K562 (cell line): ENCODE results near the gene IGSF21. TPM values are rescaled to one million over a fixed set of nuclear protein-coding genes. Genes with fewer than 3 reads are reported as not detected.

Source experiments
- ATAC-seq: fragments of 200-7000 bp; cut with Tn5 transposase; 3 replicates; pipeline ENCODE4 v1.9.1; 2020; ENCODE audit warnings: moderate library complexity
- BruUV-seq: library from RNA; stranded (reverse); fragments of 400-500 nt; replicated peaks from 2 replicates; lab custom pipeline; 2021; lab: Mats Ljungman, UMichigan
- CTCF ChIA-PET: fragments of 300-600 bp; formaldehyde crosslinking; extraction: SDS; loops from one replicate; lab custom pipeline; 2021; ENCODE audit warnings: low intra/inter-chr PET ratio; lab: Yijun Ruan, JAX
- POLR2A ChIA-PET: fragments of 300-600, 350-650 bp; sonication (Branson Sonifier 250); formaldehyde crosslinking; extraction: SDS; loops from one replicate; lab custom pipeline; 2021; ENCODE audit warnings: antibody characterized with exemption, inconsistent platforms; lab: Yijun Ruan, JAX
- DNase-seq, 4 experiments: peaks; one replicate each; pipeline versions ENCODE4 v3.0.0 to v3.0.0-alpha.2; 2011 to 2018; ENCODE audit warnings: low spot score in 3 of 4, mixed read lengths in 3 of 4; ENCODE audit errors: extremely low read depth in 1 of 4
- FAIRE-seq: peaks from 2 replicates; lab custom pipeline; 2011; peaks lifted over from hg19 to GRCh38; lab: Jason Lieb, UNC
- H2AFZ ChIP-seq: 2 replicates; pipeline ENCODE4 v1.6.0; 2011; ENCODE audit warnings: low read depth, low read length, control low read depth, inconsistent platforms
- H3K27ac ChIP-seq: fragments of 200-600 bp; 3 replicates; pipeline ENCODE4 v1.8.0; 2011; ENCODE audit warnings: low read depth, mild to moderate bottlenecking, control low read depth, inconsistent platforms, low read length, moderate library complexity, mixed read lengths; ENCODE audit errors: extremely low read depth
- H3K27me3 ChIP-seq, 2 experiments: fragments of 300-600 bp in 1 of 2; 2 replicates in 1 of 2; 3 replicates in 1 of 2; pipeline versions ENCODE4 v1.6.0 to v1.8.0; 2011; ENCODE audit warnings: inconsistent platforms in 2 of 2, low read length in 2 of 2, mild to moderate bottlenecking in 1 of 2, mixed read lengths in 1 of 2, moderate library complexity in 1 of 2; ENCODE audit not compliant: control insufficient read depth in 2 of 2, insufficient read depth in 2 of 2
- H3K36me3 ChIP-seq: fragments of 300-600 bp; 3 replicates; pipeline ENCODE4 v1.8.0; 2011; ENCODE audit warnings: mild to moderate bottlenecking, low read length, inconsistent platforms; ENCODE audit not compliant: control insufficient read depth, insufficient read depth
- H3K4me1 ChIP-seq, 2 experiments: fragments of 200-600 bp in 1 of 2; replicated peaks in 1 of 2; 2 replicates in 1 of 2; 3 replicates in 1 of 2; pipeline versions ENCODE4 v1.5.1 to v1.8.0; 2011; ENCODE audit warnings: inconsistent platforms in 2 of 2, low read length in 2 of 2, mild to moderate bottlenecking in 1 of 2, mixed read lengths in 1 of 2, moderate library complexity in 1 of 2; ENCODE audit not compliant: control insufficient read depth in 2 of 2, insufficient read depth in 2 of 2
- H3K4me2 ChIP-seq: 2 replicates; pipeline ENCODE4 v1.6.1; 2011; ENCODE audit warnings: low read length, control low read depth, inconsistent platforms, mixed read lengths; ENCODE audit not compliant: insufficient read depth
- H3K4me3 ChIP-seq: fragments of 200-600 bp; sonication (generic), shearing (Covaris generic); 2 replicates; pipeline ENCODE4 v1.5.1; 2016; ENCODE audit warnings: control low read depth, inconsistent platforms
- H3K79me2 ChIP-seq: fragments of 200-600 bp; 3 replicates; pipeline ENCODE4 v1.8.0; 2011; ENCODE audit warnings: low read length, inconsistent platforms; ENCODE audit not compliant: control insufficient read depth, insufficient read depth
- H3K9ac ChIP-seq, 2 experiments: 2 replicates each; pipeline versions ENCODE4 v1.6.0 to v1.6.1; 2011; ENCODE audit warnings: low read depth in 2 of 2, low read length in 2 of 2, control low read depth in 1 of 2, inconsistent platforms in 1 of 2, mild to moderate bottlenecking in 1 of 2, mixed read lengths in 1 of 2; ENCODE audit not compliant: insufficient read depth in 1 of 2
- H3K9me1 ChIP-seq: one replicate; pipeline ENCODE4 v1.6.0; 2011; ENCODE audit warnings: inconsistent platforms, mild to moderate bottlenecking, low read length, moderate library complexity; ENCODE audit not compliant: control insufficient read depth, insufficient read depth
- H3K9me3 ChIP-seq: replicated peaks from 2 replicates; pipeline ENCODE4 v1.5.1; 2011; ENCODE audit warnings: low read depth, low read length, inconsistent platforms; ENCODE audit not compliant: control insufficient read depth, insufficient read depth
- H4K20me1 ChIP-seq: replicated peaks from 2 replicates; pipeline ENCODE4 v1.6.1; 2011; ENCODE audit warnings: low read length, inconsistent platforms, mixed read lengths; ENCODE audit not compliant: control insufficient read depth, insufficient read depth
- ATF4 ChIP-seq: fragments of 450-650 bp; formaldehyde crosslinking; IDR thresholded peaks from 2 replicates; pipeline ENCODE4 v1.4.0; 2022; ENCODE audit warnings: mild to moderate bottlenecking, moderate library complexity
- CTCF ChIP-seq, 3 experiments: IDR thresholded peaks in 2 of 3; conservative IDR thresholded peaks in 1 of 3; 2 replicates each; pipeline ENCODE4 v1.5.1; 2011 to 2012; ENCODE audit warnings: low read length in 3 of 3, mild to moderate bottlenecking in 3 of 3, control low read depth in 2 of 3, improper control_type of control experiment in 1 of 3, inconsistent platforms in 1 of 3, low read depth in 1 of 3, mixed read lengths in 1 of 3, moderate library complexity in 1 of 3; ENCODE audit not compliant: insufficient read depth in 2 of 3
- EP400 ChIP-seq: fragments of 450-650 bp; IDR thresholded peaks from 2 replicates; pipeline ENCODE4 v1.6.1; 2017; ENCODE audit warnings: antibody characterized with exemption, mild to moderate bottlenecking, moderate library complexity
- GATA2 ChIP-seq: sonication (generic); formaldehyde crosslinking; IDR thresholded peaks from 2 replicates; pipeline ENCODE4 v1.4.0; 2020; ENCODE audit warnings: mild to moderate bottlenecking, missing genetic modification reagents
- L3MBTL2 ChIP-seq: fragments of 450-650 bp; IDR thresholded peaks from 2 replicates; pipeline ENCODE4 v1.6.1; 2016; ENCODE audit warnings: mild to moderate bottlenecking, moderate library complexity
- MAFG ChIP-seq: fragments of 450-650 bp; conservative IDR thresholded peaks from 2 replicates; pipeline ENCODE4 v1.6.1; 2016; ENCODE audit warnings: missing genetic modification characterization, missing compliant biosample characterization
- MBD2 ChIP-seq: sonication (generic); IDR thresholded peaks from 2 replicates; pipeline ENCODE4 v1.6.1; 2016; ENCODE audit warnings: low read depth, borderline replicate concordance
- NCOA6 ChIP-seq: fragments of 450-650 bp; IDR thresholded peaks from 2 replicates; pipeline ENCODE4 v1.6.1; 2017; ENCODE audit warnings: mild to moderate bottlenecking
- PHF8 ChIP-seq: fragments of 200-600 bp; sonication (generic); IDR thresholded peaks from 2 replicates; pipeline ENCODE4 v1.6.1; 2012; ENCODE audit warnings: mixed run types, mild to moderate bottlenecking, inconsistent platforms, low read length, moderate library complexity, borderline replicate concordance
- RBM22 ChIP-seq: fragments of 200-400 bp; formaldehyde crosslinking; IDR thresholded peaks from 2 replicates; pipeline ENCODE4 v1.6.1; 2018; ENCODE audit warnings: low read length, low read depth; ENCODE audit not compliant: poor library complexity, severe bottlenecking
- TCF7 ChIP-seq: sonication (generic); IDR thresholded peaks from 2 replicates; pipeline ENCODE4 v1.6.1; 2016; ENCODE audit warnings: antibody characterized with exemption, borderline replicate concordance
- ZBTB26 ChIP-seq: fragments of 450-650 bp; formaldehyde crosslinking; IDR thresholded peaks from 2 replicates; pipeline ENCODE4 v1.4.0; 2022; ENCODE audit warnings: missing genetic modification characterization
- ZNF146 ChIP-seq: IDR thresholded peaks from one replicate; pipeline ENCODE4 v1.6.1; 2018; ENCODE audit warnings: missing compliant biosample characterization; ENCODE audit not compliant: unreplicated experiment
- ZNF77 ChIP-seq: fragments of 250-450 bp; sonication (Bioruptor Pico); IDR thresholded peaks from 2 replicates; pipeline ENCODE4 v1.5.0; 2020
- WGBS: fragments of 100-300 bp; shearing (Covaris generic); methylation state at CpG from one replicate; pipeline ENCODE4 v1.1.6; 2016; ENCODE audit warnings: low coverage, mixed read lengths; ENCODE audit not compliant: insufficient coverage; ENCODE audit errors: missing lambda C conversion rate; 5-methylcytosine and 5-hydroxymethylcytosine counted together
- in situ Hi-C: fragments of 300-500 bp; cut with MboI; formaldehyde crosslinking; loops from 4 replicates; pipeline ENCODE4 v1.15.0; 2018; ENCODE audit warnings: inconsistent platforms, mixed read lengths
- intact Hi-C: fragments of 100-400 bp; cut with micrococcal nuclease; formaldehyde crosslinking; loops from 2 replicates; pipeline ENCODE4 v1.14.2; 2022
- polyA plus RNA-seq, 8 experiments: library from polyadenylated mRNA; depleted of rRNA in 4 of 8; stranded (reverse) in 5 of 8; unstranded in 3 of 8; fragments of >200 nt; fragmentation: Nextera tagmentation in 2 of 8; fragmentation: Illumina TruSeq in 1 of 8; extraction: Ambion mirVana in 2 of 8; extraction: Trizol in 1 of 8; gene quantifications; 2 replicates each; pipeline versions ENCODE4 v1.2.1 to v1.2.3, GENCODE V29; 2011 to 2014; ENCODE audit warnings: inconsistent platforms in 1 of 8, missing spikeins in 1 of 8
- total RNA-seq, 7 experiments: library from RNA; depleted of rRNA in 6 of 7; stranded (reverse); fragments of >200 nt in 6 of 7; fragmentation: Illumina TruSeq in 2 of 7; extraction: Trizol in 2 of 7; gene quantifications; 2 replicates each; pipeline versions ENCODE4 v1.2.1 to v1.2.3, GENCODE V29; 2011 to 2021; ENCODE audit warnings: low replicate concordance in 1 of 7

IGSF21 gene
- total and polyA plus RNA-seq, 9 of the 15 experiments (the other 6 are each of a cell fraction or from before 2014, with no cell fraction given) = not detected

GRCh38 chr1:18093646-18094045, 14.0 kb upstream of the IGSF21 start:
- H3K9me3 ChIP-seq = no peaks in the 10 kb centered on the region
- no peak for FAIRE-seq
- 0% methylated on average over 2 of the region's 2 CpGs for WGBS
- H3K4me3 ChIP-seq = no peak overlapping the region
- ATAC-seq = no peak
- intact Hi-C loops (no loop called here), in situ Hi-C loops (no loop called here)
- ChIA-PET CTCF (no interaction called here), POLR2A (no interaction called here)
- H3K9ac ChIP-seq = no peak overlapping the region
- H4K20me1 ChIP-seq = 0 out of 2 replicates have a peak, but pooled peaks cover 8% of the 10 kb centered on the region
- H3K4me2 ChIP-seq = no peak overlapping the region
- no peaks in the 10 kb centered on the region for H3K4me1 ChIP-seq
- H3K36me3 ChIP-seq = no peaks in the 10 kb centered on the region
- no peaks in the 10 kb centered on the region for H3K79me2 ChIP-seq
- H3K9me1 ChIP-seq = no peaks in the 10 kb centered on the region
- H3K27me3 ChIP-seq = no peaks in the 10 kb centered on the region
- H3K27ac ChIP-seq = no peak overlapping the region
- BruUV-seq = no TSS peak
- DNase-seq = no peak
- TF ChIP-seq NCOA6 (no peak), MBD2 (no peak), ZNF146 (CRISPR knock-in tag) (peak; percentile 16)
- H2AFZ ChIP-seq = no peak overlapping the region

- H2AFZ ChIP-seq = no peak overlapping the region
- in situ Hi-C loops = no loop called here
- intact Hi-C loops = no loop called here
- POLR2A ChIA-PET = no interaction called here
- ATAC-seq (no peak), FAIRE-seq (no peak), DNase-seq (no peak)
- 0 out of 2 replicates have a peak, but pooled peaks cover 8% of the 10 kb centered on the region for H4K20me1 ChIP-seq
- no peaks in the 10 kb centered on the region for H3K27me3 ChIP-seq
- no peak overlapping the region for H3K4me3 ChIP-seq
- H3K9ac ChIP-seq = no peak overlapping the region
- no peaks in the 10 kb centered on the region for H3K79me2 ChIP-seq
- no peak overlapping the region for H3K27ac ChIP-seq
- BruUV-seq = no TSS peak
- H3K4me1 ChIP-seq = no peaks in the 10 kb centered on the region
- no peaks in the 10 kb centered on the region for H3K9me3 ChIP-seq
- 0% methylated on average over 1 of the region's 1 CpG for WGBS
- CTCF ChIA-PET = no interaction called here
- H3K4me2 ChIP-seq = no peak overlapping the region
- H3K9me1 ChIP-seq = no peaks in the 10 kb centered on the region
- no peaks in the 10 kb centered on the region for H3K36me3 ChIP-seq
- TF ChIP-seq GATA2 = no peak
- TF ChIP-seq ZBTB26 (CRISPR knock-in tag) = no peak
- TF ChIP-seq L3MBTL2 = no peak
- no peak for TF ChIP-seq PHF8
- TF ChIP-seq CTCF (IDR thresholded peaks at IDR 0.05 in 2 of 3, conservative IDR thresholded peaks at IDR 0.05 in 1 of 3; ENCODE audit: insufficient read depth in 2 of 3, low read depth in 1 of 3, low read length in 3 of 3) = no peak
- TF ChIP-seq MAFG (tag) = no peak
- no peak for TF ChIP-seq RBM22
- TF ChIP-seq EP400 = no peak
- no peak for TF ChIP-seq ZNF77 (CRISPR knock-in tag)
- TF ChIP-seq TCF7 = no peak
- TF ChIP-seq ATF4 = no peak
Observed at GRCh38 chr1:18094096-18094495, 13.5 kb upstream of the IGSF21 start.
